BLaER1 treated with 17β-estradiol and CSF1 and Interleukin-3, amounts not matched to agents 10 nM and 100 nM (cell line): ENCODE data around the gene ZNF232.
"Not testable (repeated sequence)": the region's sequence is repeated elsewhere in the genome, so short reads cannot be mapped to it uniquely, and the experiment has no call there.

Experiments
- H3K27ac ChIP-seq, 11 experiments: shearing (Covaris generic); formaldehyde crosslinking; 2 replicates each; pipeline ENCODE4 v1.8.1; 2022
- H3K27me3 ChIP-seq, 11 experiments: shearing (Covaris generic); formaldehyde crosslinking; 2 replicates each; pipeline ENCODE4 v1.8.1; 2022
- H3K36me3 ChIP-seq, 11 experiments: shearing (Covaris generic); formaldehyde crosslinking; 2 replicates each; pipeline ENCODE4 v1.8.1; 2022
- H3K4me1 ChIP-seq, 10 experiments: shearing (Covaris generic); formaldehyde crosslinking; 2 replicates each; pipeline ENCODE4 v1.8.1; 2022
- H3K4me2 ChIP-seq, 11 experiments: shearing (Covaris generic); formaldehyde crosslinking; 2 replicates each; pipeline ENCODE4 v1.8.1; 2022
- H3K4me3 ChIP-seq, 10 experiments: shearing (Covaris generic); formaldehyde crosslinking; 2 replicates each; pipeline ENCODE4 v1.8.1; 2022
- H3K9ac ChIP-seq, 11 experiments: shearing (Covaris generic); formaldehyde crosslinking; 2 replicates each; pipeline ENCODE4 v1.8.1; 2022
- H3K9me3 ChIP-seq, 11 experiments: shearing (Covaris generic); formaldehyde crosslinking; replicated peaks in 1 of 11; 2 replicates each; pipeline ENCODE4 v1.8.1; 2022
- H4K20me1 ChIP-seq, 11 experiments: shearing (Covaris generic); formaldehyde crosslinking; 2 replicates each; pipeline ENCODE4 v1.8.1; 2022
- Cebpa-rat ChIP-seq, 11 experiments: shearing (Covaris generic); IDR thresholded peaks; 2 replicates each; pipeline ENCODE4 v1.8.1; 2022

ZNF232 gene

GRCh38 chr17:5121186-5121841, 9.6 kb upstream of the ZNF232 start:
- Histone ChIP-seq H3K4me2 (no peak overlapping the region), H3K36me3 (no peaks in the 10 kb centered on the region), H3K27me3 (peaks cover 17 to 28% (median 23%) of the 10 kb centered on the region in 11 experiments), H4K20me1 (no peaks in the 10 kb centered on the region; a peak in 1 of 22 replicates), H3K9ac (no peak overlapping the region), H3K4me1 (peaks cover 0 to 4% (median 0%) of the 10 kb centered on the region in 10 experiments; a peak in 1 of 20 replicates), H3K27ac (no peak overlapping the region), H3K9me3 (peaks cover 10 to 30% (median 13%) of the 10 kb centered on the region in 11 experiments; a peak in 21 of 22 replicates), H3K4me3 (no peak overlapping the region)
- no peak for TF ChIP-seq Cebpa-rat (IDR thresholded peaks at IDR 0.05)

GRCh38 chr17:5120436-5121185, 8.9 kb upstream of the ZNF232 start:
- not testable (repeated sequence) for H3K27ac ChIP-seq, H3K4me1 ChIP-seq, H3K36me3 ChIP-seq, H3K4me2 ChIP-seq, H4K20me1 ChIP-seq, H3K9ac ChIP-seq, H3K4me3 ChIP-seq
- H3K27me3 ChIP-seq: peaks cover 17 to 28% (median 23%) of the 10 kb centered on the region in 11 experiments
- H3K9me3 ChIP-seq: peaks cover 17 to 37% (median 20%) of the 10 kb centered on the region in 11 experiments; a peak in 21 of 22 replicates

DNA sequence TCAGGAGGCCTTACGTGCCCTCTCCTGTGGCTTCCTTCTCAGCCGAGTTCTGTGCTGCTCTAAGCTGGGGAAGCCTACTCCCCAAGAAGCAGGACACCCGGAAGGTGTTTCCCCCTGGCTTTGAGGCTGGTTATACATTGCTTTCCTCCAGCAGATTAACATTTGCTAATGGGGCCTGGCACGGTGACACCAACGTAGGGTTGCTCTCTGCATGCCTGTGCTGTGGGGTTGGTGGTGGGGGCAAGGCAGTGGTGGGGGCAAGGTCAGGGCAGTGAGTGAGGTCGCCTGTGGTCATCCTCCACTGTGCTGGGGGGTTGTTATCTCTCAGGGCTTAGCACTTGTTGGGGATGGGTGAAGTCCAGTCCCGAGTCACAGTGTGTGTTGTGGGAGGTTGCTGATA, 8.4 kb upstream of the ZNF232 start:
- TF ChIP-seq Cebpa-rat (IDR thresholded peaks at IDR 0.05): no peak
- no peaks in the 10 kb centered on the region for H3K36me3 ChIP-seq
- H3K9me3 ChIP-seq: peaks cover 19 to 41% (median 24%) of the 10 kb centered on the region in 11 experiments; a peak in 21 of 22 replicates
- H3K4me1 ChIP-seq: peaks cover 0 to 4% (median 0%) of the 10 kb centered on the region in 10 experiments; a peak in 1 of 20 replicates
- H3K27ac ChIP-seq: no peak overlapping the region
- no peak overlapping the region for H3K4me3 ChIP-seq
- no peak overlapping the region for H3K9ac ChIP-seq
- H3K27me3 ChIP-seq: peaks cover 17 to 28% (median 23%) of the 10 kb centered on the region in 11 experiments
- no peaks in the 10 kb centered on the region; a peak in 1 of 22 replicates for H4K20me1 ChIP-seq
- no peak overlapping the region for H3K4me2 ChIP-seq

DNA sequence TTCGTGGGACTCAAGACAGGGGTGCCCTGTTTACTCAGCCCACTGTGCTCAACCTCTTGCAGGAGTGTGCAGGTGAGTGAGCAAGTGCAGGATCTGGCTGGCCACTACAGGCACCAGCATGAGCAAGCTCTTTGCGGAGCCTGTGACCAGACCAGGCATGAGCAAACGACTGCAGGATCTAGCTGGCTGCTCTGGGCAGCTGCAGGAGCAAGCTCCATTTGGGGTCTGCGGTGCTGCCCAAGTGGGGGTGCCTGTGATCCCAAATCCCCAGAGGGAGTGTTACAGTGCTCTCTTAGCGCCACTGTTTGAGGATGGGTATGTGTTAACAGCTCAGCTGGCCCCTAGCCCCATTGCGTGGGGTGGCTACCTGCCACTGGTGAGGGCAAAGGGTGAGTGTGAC, 6.5 kb upstream of the ZNF232 start:
- Histone ChIP-seq H3K4me2 (no peak overlapping the region), H3K9ac (no peak overlapping the region), H3K36me3 (peaks cover 0 to 17% (median 14%) of the 10 kb centered on the region in 11 experiments; a peak in 12 of 22 replicates), H3K9me3 (peaks cover 19 to 41% (median 24%) of the 10 kb centered on the region in 11 experiments; a peak in 21 of 22 replicates), H3K4me3 (no peak overlapping the region), H3K4me1 (peaks cover 0 to 5% (median 0%) of the 10 kb centered on the region in 10 experiments; a peak in 2 of 20 replicates), H3K27me3 (peaks cover 13 to 21% (median 17%) of the 10 kb centered on the region in 11 experiments), H3K27ac (no peak overlapping the region), H4K20me1 (no peaks in the 10 kb centered on the region)
- no peak for TF ChIP-seq Cebpa-rat (IDR thresholded peaks at IDR 0.05)

- Histone ChIP-seq H3K4me2 (no peak within 1 kb of the TSS), H3K9me3 (peaks cover 19 to 38% (median 24%) of the 10 kb centered on the region in 11 experiments; a peak in 21 of 22 replicates), H3K4me3 (no peak within 1 kb of the TSS), H3K4me1 (peaks cover 2 to 16% (median 12%) of the 10 kb centered on the region in 10 experiments; a peak in 18 of 20 replicates), H3K27ac (no peak within 1 kb of the TSS), H3K9ac (no peak within 1 kb of the TSS), H3K36me3 (peaks cover 0 to 19% (median 14%) of the 10 kb centered on the region in 11 experiments; a peak in 12 of 22 replicates), H4K20me1 (no peaks in the 10 kb centered on the region), H3K27me3 (no peaks in the 10 kb centered on the region)
- no peak for TF ChIP-seq Cebpa-rat (IDR thresholded peaks at IDR 0.05)
Measured at GRCh38 chr17:5115673-5116651, 4.3 kb upstream of the ZNF232 start, which contains the start of gene USP6. USP6 (plus strand) TSS chr17:5116032; CDS start chr17:5130368, 14,336 bp downstream.

GRCh38 chr17:5110816-5111215, 862 bp downstream of the ZNF232 start:
- Histone ChIP-seq H3K9me3 (peaks cover 43 to 62% (median 53%) of the 10 kb centered on the region in 11 experiments), H3K27ac (peak overlapping the region; percentile 55 to 87 (median 83); a peak in 21 of 22 replicates), H3K4me3 (peak overlapping the region; percentile 75 to 91 (median 82)), H3K4me2 (peak overlapping the region; percentile 83 to 95 (median 91)), H3K27me3 (no peaks in the 10 kb centered on the region), H4K20me1 (no peaks in the 10 kb centered on the region), H3K36me3 (peaks cover 44 to 68% (median 62%) of the 10 kb centered on the region in 11 experiments), H3K4me1 (peaks cover 10 to 27% (median 21%) of the 10 kb centered on the region in 10 experiments), H3K9ac (peak overlapping the region; percentile 83 to 89 (median 85))
- TF ChIP-seq Cebpa-rat (IDR thresholded peaks at IDR 0.05): no peak

DNA sequence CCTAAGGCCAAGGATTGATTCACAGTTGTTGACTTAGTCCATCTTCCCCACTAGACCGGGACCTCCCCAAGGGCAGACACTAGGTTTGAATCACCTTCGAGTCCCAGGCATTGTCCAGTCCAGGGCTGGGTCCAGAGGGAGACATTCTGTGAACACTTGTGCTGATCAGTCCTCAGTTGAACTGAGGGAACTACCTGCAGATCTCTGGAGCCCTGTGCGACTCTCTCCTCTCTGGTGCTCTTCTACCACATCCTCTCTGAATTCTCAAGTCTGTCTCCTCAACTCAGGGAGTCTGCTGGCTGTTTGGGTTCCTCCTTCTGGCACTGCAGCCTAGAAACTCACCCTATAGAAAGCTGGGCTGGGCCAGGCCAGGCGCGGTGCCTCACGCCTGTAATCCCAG, 10.8 kb downstream of the ZNF232 start:
- Histone ChIP-seq H3K36me3 (peaks cover 14 to 46% (median 32%) of the 10 kb centered on the region in 11 experiments), H3K9me3 (peaks cover 46 to 97% (median 64%) of the 10 kb centered on the region in 11 experiments), H4K20me1 (no peaks in the 10 kb centered on the region), H3K9ac (no peak overlapping the region), H3K4me1 (peaks cover 0 to 7% (median 0%) of the 10 kb centered on the region in 10 experiments; a peak in 1 of 20 replicates), H3K4me3 (no peak overlapping the region), H3K4me2 (no peak overlapping the region), H3K27me3 (no peaks in the 10 kb centered on the region), H3K27ac (no peak overlapping the region)
- no peak for TF ChIP-seq Cebpa-rat (IDR thresholded peaks at IDR 0.05)

- Histone ChIP-seq H4K20me1 (no peaks in the 10 kb centered on the region), H3K4me3 (no peak overlapping the region), H3K9me3 (peaks cover 47 to 97% (median 64%) of the 10 kb centered on the region in 11 experiments), H3K27me3 (no peaks in the 10 kb centered on the region), H3K36me3 (peaks cover 12 to 46% (median 32%) of the 10 kb centered on the region in 11 experiments), H3K4me1 (peaks cover 0 to 7% (median 0%) of the 10 kb centered on the region in 10 experiments; a peak in 1 of 20 replicates), H3K4me2 (no peak overlapping the region), H3K9ac (no peak overlapping the region), H3K27ac (no peak overlapping the region)
- no peak for TF ChIP-seq Cebpa-rat (IDR thresholded peaks at IDR 0.05)
Measured at GRCh38 chr17:5099271-5099670, 12.4 kb downstream of the ZNF232 start.
